Esophagus squamous epithelium (tissue), 5 donors: Measurements from ENCODE around the gene AGO1. TPM values are rescaled to one million over a fixed set of nuclear protein-coding genes. Genes with fewer than 3 reads are reported as not detected.
A peak's percentile ranks its signal among the peaks of the same experiment; 100 is the strongest.

Experiments
- DNase-seq: peaks from one replicate; lab custom pipeline; 2025; lab: John Stamatoyannopoulos, UW
- H3K27ac ChIP-seq, 4 donors: fragments of 200-600 bp; sonication (generic); one replicate each; pipeline ENCODE4 v1.5.1; 2016 to 2019; ENCODE audit warnings: mild to moderate bottlenecking in 1 of 4
- H3K27me3 ChIP-seq, 4 donors: fragments of 200-600 bp; sonication (generic); 1 replicate in 3 of 4; 2 replicates in 1 of 4; pipeline versions ENCODE4 v1.5.1 to v1.6.0; 2017 to 2021; ENCODE audit warnings: antibody characterized with exemption in 1 of 4
- H3K36me3 ChIP-seq, 3 donors: fragments of 200-600 bp; sonication (generic); one replicate each; pipeline ENCODE4 v1.5.1; 2016 to 2019
- H3K4me1 ChIP-seq, 3 donors: fragments of 200-600 bp; sonication (generic); one replicate each; pipeline ENCODE4 v1.5.1; 2017 to 2019
- H3K4me3 ChIP-seq, 4 donors: fragments of 200-600 bp; sonication (generic); 1 replicate in 3 of 4; 2 replicates in 1 of 4; pipeline ENCODE4 v1.5.1; 2016 to 2019; ENCODE audit warnings: mild to moderate bottlenecking in 2 of 4, moderate library complexity in 1 of 4
- H3K9me3 ChIP-seq, 3 donors: fragments of 200-600 bp; sonication (generic); one replicate each; pipeline ENCODE4 v1.5.1; 2016 to 2019
- CTCF ChIP-seq, 6 experiments: fragments of 450-650 bp in 4 of 6; fragments of 200-600 bp in 2 of 6; sonication (generic) in 2 of 6; IDR thresholded peaks; one replicate each; pipeline ENCODE4 v1.5.1; 2016 to 2019; ENCODE audit warnings: antibody characterized with exemption in 6 of 6, mild to moderate bottlenecking in 4 of 6, moderate library complexity in 4 of 6
- POLR2A ChIP-seq, 4 donors: fragments of 450-650 bp; IDR thresholded peaks; one replicate each; pipeline ENCODE4 v1.6.1; 2017; ENCODE audit warnings: antibody characterized with exemption in 4 of 4, mild to moderate bottlenecking in 4 of 4, moderate library complexity in 3 of 4
- WGBS, 2 donors: methylation state at CpG; one replicate each; pipeline ENCODE4 v1.1.5; 2018; 5-methylcytosine and 5-hydroxymethylcytosine counted together
- intact Hi-C: fragments of 100-400 bp; cut with DNase I; formaldehyde crosslinking; loops from one replicate; pipeline ENCODE4 v1.15.0; 2022
- total RNA-seq, 4 donors: library from RNA; depleted of rRNA; stranded (reverse); fragments of >200 nt; gene quantifications; one replicate each; pipeline ENCODE4 v1.1.0, GENCODE V29; 2016
- donor health status: DM: yes; HTN: yes; CAD: no.

Gene AGO1
- total RNA-seq, 4 donors from 2014 or later, result 9.7 to 18.1 (median 11.2) TPM

GRCh38 chr1:35894183-35894582 is 11.2 kb downstream of the AGO1 start:
- H3K36me3 ChIP-seq, result peaks cover 12 to 98% (median 13%) of the 10 kb centered on the region in 3 donors
- no peaks in the 10 kb centered on the region for H3K9me3 ChIP-seq
- peak; percentile 8 for DNase-seq
- no peaks in the 10 kb centered on the region for H3K4me1 ChIP-seq
- TF ChIP-seq CTCF (IDR thresholded peaks at IDR 0.05) (no peak), POLR2A (IDR thresholded peaks at IDR 0.05) (no peak)
- H3K27ac ChIP-seq, result no peak overlapping the region
- H3K4me3 ChIP-seq, result no peak overlapping the region
- 66 to 68% methylated on average over 6 of the region's 6 CpGs for WGBS, 2 donors
- intact Hi-C loops, result no loop called here
- no peaks in the 10 kb centered on the region for H3K27me3 ChIP-seq

GRCh38 chr1:35894656-35895055 is 11.6 kb downstream of the AGO1 start:
- TF ChIP-seq CTCF (IDR thresholded peaks at IDR 0.05) (no peak), POLR2A (IDR thresholded peaks at IDR 0.05) (no peak)
- H3K27me3 ChIP-seq, result no peaks in the 10 kb centered on the region
- intact Hi-C loops, result no loop called here
- no peak overlapping the region for H3K4me3 ChIP-seq
- H3K4me1 ChIP-seq, result no peaks in the 10 kb centered on the region
- 94 to 100% methylated on average over 1 of the region's 1 CpG for WGBS, 2 donors
- H3K9me3 ChIP-seq, result no peaks in the 10 kb centered on the region
- no peak overlapping the region for H3K27ac ChIP-seq
- H3K36me3 ChIP-seq, result peaks cover 12 to 98% (median 13%) of the 10 kb centered on the region in 3 donors
- no peak for DNase-seq

- no peak for DNase-seq
- TF ChIP-seq POLR2A (IDR thresholded peaks at IDR 0.05) (no peak), CTCF (IDR thresholded peaks at IDR 0.05) (no peak)
- Histone ChIP-seq H3K27ac (no peak overlapping the region), H3K4me3 (no peak overlapping the region), H3K4me1 (no peaks in the 10 kb centered on the region), H3K9me3 (no peaks in the 10 kb centered on the region), H3K27me3 (no peaks in the 10 kb centered on the region), H3K36me3 (peaks cover 0 to 97% (median 0%) of the 10 kb centered on the region in 3 donors)
- intact Hi-C loops, result no loop called here
Observed at GRCh38 chr1:35899941-35900340, 16.9 kb downstream of the AGO1 start.

- no peaks in the 10 kb centered on the region for H3K27me3 ChIP-seq
- no peak overlapping the region for H3K27ac ChIP-seq
- H3K9me3 ChIP-seq, result no peaks in the 10 kb centered on the region
- H3K36me3 ChIP-seq, result peaks cover 0 to 97% (median 0%) of the 10 kb centered on the region in 3 donors
- no peaks in the 10 kb centered on the region for H3K4me1 ChIP-seq
- TF ChIP-seq POLR2A (IDR thresholded peaks at IDR 0.05) (no peak), CTCF (IDR thresholded peaks at IDR 0.05) (no peak)
- no peak for DNase-seq
- intact Hi-C loops, result no loop called here
- H3K4me3 ChIP-seq, result no peak overlapping the region
- 91 to 94% methylated on average over 5 to 8 of the region's 9 CpGs for WGBS, 2 donors
Observed at GRCh38 chr1:35901235-35901634, 18.2 kb downstream of the AGO1 start.

- Histone ChIP-seq H3K9me3 (no peaks in the 10 kb centered on the region), H3K36me3 (peaks cover 10 to 99% (median 10%) of the 10 kb centered on the region in 3 donors), H3K27ac (no peak overlapping the region), H3K27me3 (no peaks in the 10 kb centered on the region), H3K4me1 (no peaks in the 10 kb centered on the region), H3K4me3 (no peak overlapping the region)
- intact Hi-C loops, result no loop called here
- no peak for TF ChIP-seq CTCF (IDR thresholded peaks at IDR 0.05)
- TF ChIP-seq POLR2A (IDR thresholded peaks at IDR 0.05), result no peak
- no peak for DNase-seq
- WGBS, 2 donors, result 83 to 93% methylated on average over 2 of the region's 2 CpGs
Observed at GRCh38 chr1:35902671-35903070, 19.7 kb downstream of the AGO1 start.
